ENCODE results near the gene BASP1.

The BASP1 gene

DNA sequence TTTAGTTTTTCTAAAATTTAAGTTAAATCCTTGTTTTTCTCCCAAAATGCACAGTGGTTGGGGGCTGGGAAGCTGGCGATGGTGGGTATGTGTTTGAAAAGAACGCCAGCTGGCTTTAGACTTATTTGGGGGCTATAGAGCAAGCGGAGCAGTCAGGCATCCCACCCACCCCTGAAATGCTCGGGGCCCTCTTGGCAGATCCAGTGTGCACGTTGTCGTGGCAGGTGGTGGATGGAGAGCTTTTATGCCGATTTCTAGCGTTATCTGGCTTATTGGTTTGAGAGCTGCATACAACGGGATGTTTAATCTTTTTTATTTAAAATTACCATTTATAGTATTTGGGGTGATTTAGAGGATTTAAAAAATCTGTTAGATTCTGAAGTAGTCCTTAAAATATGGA lies 8.1 kb downstream of the BASP1 start:
- Histone ChIP-seq H3K27ac (replicated peaks) (no peak overlapping the region), H3K27me3 (ENCODE audit: insufficient read depth, poor library complexity, severe bottlenecking) (no peaks in the 10 kb centered on the region), H3K4me3 (replicated peaks; ENCODE audit: insufficient read depth, low read length) (no peak overlapping the region)
- TF ChIP-seq POLR2AphosphoS5 (IDR thresholded peaks at IDR 0.05; ENCODE audit: low read depth) (no peak), GABPA (IDR thresholded peaks at IDR 0.05; ENCODE audit: low read depth) (no peak), SPI1 (IDR thresholded peaks at IDR 0.05; ENCODE audit: borderline replicate concordance, low read depth) (no peak), REST (IDR thresholded peaks at IDR 0.05; ENCODE audit: insufficient replicate concordance, low read depth) (no peak)
- TF ChIP-seq, protein P1, sequence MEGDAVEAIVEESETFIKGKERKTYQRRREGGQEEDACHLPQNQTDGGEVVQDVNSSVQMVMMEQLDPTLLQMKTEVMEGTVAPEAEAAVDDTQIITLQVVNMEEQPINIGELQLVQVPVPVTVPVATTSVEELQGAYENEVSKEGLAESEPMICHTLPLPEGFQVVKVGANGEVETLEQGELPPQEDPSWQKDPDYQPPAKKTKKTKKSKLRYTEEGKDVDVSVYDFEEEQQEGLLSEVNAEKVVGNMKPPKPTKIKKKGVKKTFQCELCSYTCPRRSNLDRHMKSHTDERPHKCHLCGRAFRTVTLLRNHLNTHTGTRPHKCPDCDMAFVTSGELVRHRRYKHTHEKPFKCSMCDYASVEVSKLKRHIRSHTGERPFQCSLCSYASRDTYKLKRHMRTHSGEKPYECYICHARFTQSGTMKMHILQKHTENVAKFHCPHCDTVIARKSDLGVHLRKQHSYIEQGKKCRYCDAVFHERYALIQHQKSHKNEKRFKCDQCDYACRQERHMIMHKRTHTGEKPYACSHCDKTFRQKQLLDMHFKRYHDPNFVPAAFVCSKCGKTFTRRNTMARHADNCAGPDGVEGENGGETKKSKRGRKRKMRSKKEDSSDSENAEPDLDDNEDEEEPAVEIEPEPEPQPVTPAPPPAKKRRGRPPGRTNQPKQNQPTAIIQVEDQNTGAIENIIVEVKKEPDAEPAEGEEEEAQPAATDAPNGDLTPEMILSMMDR (IDR thresholded peaks at IDR 0.05; ENCODE audit: insufficient read depth, low read length): no peak
- DNase-seq (ENCODE audit: low read depth in 1 of 2, low spot score in 1 of 2): no peak

DNA sequence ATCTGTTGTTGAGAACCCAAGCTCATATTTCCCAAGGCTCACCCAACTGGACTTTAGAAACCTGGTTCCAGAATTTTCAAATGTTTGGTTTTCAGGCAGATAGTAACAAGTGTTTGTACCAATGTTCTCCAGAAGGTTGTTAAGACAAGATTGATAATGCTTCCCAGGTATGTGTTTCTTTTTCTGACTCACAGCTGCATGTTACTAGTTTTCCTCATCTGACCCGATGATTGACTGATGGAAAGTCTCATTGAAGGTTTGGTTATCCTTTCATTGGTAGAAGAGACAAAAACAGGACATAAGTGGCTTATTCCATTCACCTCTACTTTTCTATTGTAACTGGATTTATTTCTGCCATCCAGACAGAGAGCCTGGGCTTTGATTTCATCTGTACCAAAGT lies 10.4 kb downstream of the BASP1 start:
- DNase-seq (ENCODE audit: low read depth in 1 of 2, low spot score in 1 of 2): no peak
- no peak overlapping the region for H3K27ac ChIP-seq (replicated peaks)
- TF ChIP-seq SPI1 (IDR thresholded peaks at IDR 0.05; ENCODE audit: borderline replicate concordance, low read depth) (no peak), POLR2AphosphoS5 (IDR thresholded peaks at IDR 0.05; ENCODE audit: low read depth) (no peak), REST (IDR thresholded peaks at IDR 0.05; ENCODE audit: insufficient replicate concordance, low read depth) (no peak), GABPA (IDR thresholded peaks at IDR 0.05; ENCODE audit: low read depth) (no peak)
- TF ChIP-seq, protein P1 (IDR thresholded peaks at IDR 0.05; ENCODE audit: insufficient read depth, low read length): no peak
- H3K4me3 ChIP-seq (replicated peaks; ENCODE audit: insufficient read depth, low read length): no peak overlapping the region
- H3K27me3 ChIP-seq (ENCODE audit: insufficient read depth, poor library complexity, severe bottlenecking): no peaks in the 10 kb centered on the region

GRCh38 chr5:17228821-17229291 lies 11.4 kb downstream of the BASP1 start:
- Histone ChIP-seq H3K27ac (replicated peaks) (no peak overlapping the region), H3K4me3 (replicated peaks; ENCODE audit: insufficient read depth, low read length) (no peak overlapping the region), H3K27me3 (ENCODE audit: insufficient read depth, poor library complexity, severe bottlenecking) (no peaks in the 10 kb centered on the region)
- no peak for DNase-seq (ENCODE audit: low read depth in 1 of 2, low spot score in 1 of 2)
- TF ChIP-seq GABPA (IDR thresholded peaks at IDR 0.05; ENCODE audit: low read depth) (no peak), SPI1 (IDR thresholded peaks at IDR 0.05; ENCODE audit: borderline replicate concordance, low read depth) (no peak), POLR2AphosphoS5 (IDR thresholded peaks at IDR 0.05; ENCODE audit: low read depth) (no peak), REST (IDR thresholded peaks at IDR 0.05; ENCODE audit: insufficient replicate concordance, low read depth) (no peak)
- TF ChIP-seq, protein P1 (IDR thresholded peaks at IDR 0.05; ENCODE audit: insufficient read depth, low read length): no peak
